HepG2 (cell line): ENCODE measurements around the gene FAM53C. TPM values are rescaled to one million over a fixed set of nuclear protein-coding genes. Genes with fewer than 3 reads are reported as not detected.

Source experiments
- ARID4A ChIP-seq: sonication (generic); formaldehyde crosslinking; IDR thresholded peaks from 2 replicates; pipeline ENCODE4 v1.5.0; 2020; ENCODE audit warnings: mild to moderate bottlenecking, missing genetic modification reagents, borderline replicate concordance
- CREBL2 ChIP-seq: sonication (generic); formaldehyde crosslinking; IDR thresholded peaks from 2 replicates; pipeline ENCODE4 v1.8.1; 2023; ENCODE audit warnings: missing genetic modification reagents, mild to moderate bottlenecking, borderline replicate concordance
- ELF3 ChIP-seq: IDR thresholded peaks from 2 replicates; pipeline ENCODE4 v1.6.1; 2016; ENCODE audit warnings: missing genetic modification reagents, missing compliant biosample characterization
- FOXP4 ChIP-seq: sonication (generic); formaldehyde crosslinking; IDR thresholded peaks from 2 replicates; pipeline ENCODE4 v1.4.0; 2020; ENCODE audit warnings: missing genetic modification reagents
- NR1H2 ChIP-seq: sonication (generic); formaldehyde crosslinking; IDR thresholded peaks from 2 replicates; pipeline ENCODE4 v1.8.1; 2022; ENCODE audit warnings: low read depth, missing genetic modification reagents, borderline replicate concordance
- PCBP2 ChIP-seq: fragments of 200-400 bp; formaldehyde crosslinking; optimal IDR thresholded peaks from 2 replicates; pipeline ENCODE3; 2018; ENCODE audit warnings: low read length, low read depth; ENCODE audit not compliant: poor library complexity, severe bottlenecking
- SMARCC2 ChIP-seq: fragments of 450-650 bp; IDR thresholded peaks from 2 replicates; pipeline ENCODE4 v1.6.1; 2017; ENCODE audit warnings: antibody characterized with exemption, mild to moderate bottlenecking
- TOPORS ChIP-seq: sonication (generic); formaldehyde crosslinking; IDR thresholded peaks from 2 replicates; pipeline ENCODE4 v1.8.0; 2023; ENCODE audit warnings: mild to moderate bottlenecking, missing genetic modification reagents
- TRIM24 ChIP-seq: sonication (generic); formaldehyde crosslinking; IDR thresholded peaks from 2 replicates; pipeline ENCODE4 v1.8.0; 2022; ENCODE audit warnings: mild to moderate bottlenecking, missing genetic modification reagents
- ZFP1 ChIP-seq: IDR thresholded peaks from 2 replicates; pipeline ENCODE4 v1.6.1; 2016
- ZFP82 ChIP-seq: sonication (generic); formaldehyde crosslinking; IDR thresholded peaks from 2 replicates; pipeline ENCODE4 v1.5.1; 2020; ENCODE audit warnings: mild to moderate bottlenecking, missing genetic modification reagents, borderline replicate concordance
- ZNF510 ChIP-seq: sonication (generic); formaldehyde crosslinking; IDR thresholded peaks from 2 replicates; pipeline ENCODE4 v1.4.0; 2020; ENCODE audit warnings: low read depth, mild to moderate bottlenecking, missing genetic modification reagents
- ZNF850 ChIP-seq: sonication (generic); formaldehyde crosslinking; conservative IDR thresholded peaks from 2 replicates; pipeline ENCODE4 v1.9.0; 2021; ENCODE audit warnings: mild to moderate bottlenecking, missing genetic modification reagents
- ZNF879 ChIP-seq: sonication (generic); formaldehyde crosslinking; IDR thresholded peaks from 2 replicates; pipeline ENCODE4 v1.8.1; 2023; ENCODE audit warnings: missing genetic modification reagents
- ZSCAN9 ChIP-seq: IDR thresholded peaks from 2 replicates; pipeline ENCODE4 v1.6.1; 2016; ENCODE audit warnings: borderline replicate concordance
- polyA plus RNA-seq, 8 experiments: library from polyadenylated mRNA; depleted of rRNA in 3 of 8; stranded (reverse) in 7 of 8; unstranded in 1 of 8; fragments of >200 nt; fragmentation: Illumina TruSeq in 4 of 8; extraction: Trizol in 4 of 8; gene quantifications; 2 replicates each; pipeline versions ENCODE4 v1.2.1 to v1.2.3, GENCODE V29; 2011 to 2016; ENCODE audit warnings: low read depth in 4 of 8, missing spikeins in 1 of 8, mixed read lengths in 1 of 8; ENCODE audit not compliant: insufficient read depth in 1 of 8
- total RNA-seq, 5 experiments: library from RNA; depleted of rRNA; stranded (reverse); fragments of >200 nt; fragmentation: Illumina TruSeq; extraction: Trizol; gene quantifications; 2 replicates each; pipeline ENCODE4 v1.2.3, GENCODE V29; 2016; ENCODE audit warnings: low read depth in 1 of 5
- TF ChIP-seq, protein P1 (sequence below): IDR thresholded peaks from 2 replicates; pipeline ENCODE4 v1.6.1; 2012; ENCODE audit warnings: low read length, improper control_type of control experiment
- TF ChIP-seq, protein P2 (sequence below): sonication (generic); formaldehyde crosslinking; IDR thresholded peaks from 2 replicates; pipeline ENCODE4 v1.5.0; 2020; ENCODE audit warnings: mild to moderate bottlenecking, missing genetic modification reagents, moderate library complexity
- TF ChIP-seq, protein P3 (sequence below): IDR thresholded peaks from 2 replicates; pipeline ENCODE4 v1.6.1; 2016; ENCODE audit warnings: missing compliant biosample characterization, missing genetic modification reagents, borderline replicate concordance

FAM53C gene
- total and polyA plus RNA-seq, 2 of the 13 experiments (the other 11 are each of a cell fraction or from before 2014, with no cell fraction given) = 26.9 to 30.1 TPM

DNA sequence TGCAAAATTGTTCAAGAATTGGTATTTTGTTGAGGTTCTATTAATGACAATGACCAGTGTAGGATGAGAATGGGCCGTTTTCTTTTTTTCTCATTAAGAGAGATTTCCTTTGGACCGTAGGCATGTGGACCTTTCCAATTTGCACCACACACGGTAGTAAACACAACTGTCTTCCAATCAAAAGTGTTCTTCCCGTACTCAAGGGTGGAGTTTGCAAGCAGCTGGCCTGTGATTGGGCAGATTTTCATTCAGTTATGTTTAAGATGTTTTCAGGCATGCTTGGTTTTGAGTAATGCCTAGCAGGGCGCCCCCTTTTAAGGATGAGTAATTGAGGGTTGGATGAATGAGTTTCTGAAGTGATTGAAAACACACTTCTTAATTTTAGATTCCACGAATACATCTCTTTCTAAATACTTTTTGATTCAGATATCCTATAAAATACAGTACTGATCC lies 16.9 kb downstream of the FAM53C start (continued):
- TF ChIP-seq ZNF510 = no peak
- no peak for TF ChIP-seq FOXP4 (CRISPR knock-in tag)
- no peak for TF ChIP-seq PCBP2
- TF ChIP-seq, protein P1, sequence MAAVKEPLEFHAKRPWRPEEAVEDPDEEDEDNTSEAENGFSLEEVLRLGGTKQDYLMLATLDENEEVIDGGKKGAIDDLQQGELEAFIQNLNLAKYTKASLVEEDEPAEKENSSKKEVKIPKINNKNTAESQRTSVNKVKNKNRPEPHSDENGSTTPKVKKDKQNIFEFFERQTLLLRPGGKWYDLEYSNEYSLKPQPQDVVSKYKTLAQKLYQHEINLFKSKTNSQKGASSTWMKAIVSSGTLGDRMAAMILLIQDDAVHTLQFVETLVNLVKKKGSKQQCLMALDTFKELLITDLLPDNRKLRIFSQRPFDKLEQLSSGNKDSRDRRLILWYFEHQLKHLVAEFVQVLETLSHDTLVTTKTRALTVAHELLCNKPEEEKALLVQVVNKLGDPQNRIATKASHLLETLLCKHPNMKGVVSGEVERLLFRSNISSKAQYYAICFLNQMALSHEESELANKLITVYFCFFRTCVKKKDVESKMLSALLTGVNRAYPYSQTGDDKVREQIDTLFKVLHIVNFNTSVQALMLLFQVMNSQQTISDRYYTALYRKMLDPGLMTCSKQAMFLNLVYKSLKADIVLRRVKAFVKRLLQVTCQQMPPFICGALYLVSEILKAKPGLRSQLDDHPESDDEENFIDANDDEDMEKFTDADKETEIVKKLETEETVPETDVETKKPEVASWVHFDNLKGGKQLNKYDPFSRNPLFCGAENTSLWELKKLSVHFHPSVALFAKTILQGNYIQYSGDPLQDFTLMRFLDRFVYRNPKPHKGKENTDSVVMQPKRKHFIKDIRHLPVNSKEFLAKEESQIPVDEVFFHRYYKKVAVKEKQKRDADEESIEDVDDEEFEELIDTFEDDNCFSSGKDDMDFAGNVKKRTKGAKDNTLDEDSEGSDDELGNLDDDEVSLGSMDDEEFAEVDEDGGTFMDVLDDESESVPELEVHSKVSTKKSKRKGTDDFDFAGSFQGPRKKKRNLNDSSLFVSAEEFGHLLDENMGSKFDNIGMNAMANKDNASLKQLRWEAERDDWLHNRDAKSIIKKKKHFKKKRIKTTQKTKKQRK = no peak
- TF ChIP-seq ZSCAN9 (CRISPR knock-in tag) = no peak
- no peak for TF ChIP-seq ZFP1 (CRISPR knock-in tag)
- TF ChIP-seq, protein P2, sequence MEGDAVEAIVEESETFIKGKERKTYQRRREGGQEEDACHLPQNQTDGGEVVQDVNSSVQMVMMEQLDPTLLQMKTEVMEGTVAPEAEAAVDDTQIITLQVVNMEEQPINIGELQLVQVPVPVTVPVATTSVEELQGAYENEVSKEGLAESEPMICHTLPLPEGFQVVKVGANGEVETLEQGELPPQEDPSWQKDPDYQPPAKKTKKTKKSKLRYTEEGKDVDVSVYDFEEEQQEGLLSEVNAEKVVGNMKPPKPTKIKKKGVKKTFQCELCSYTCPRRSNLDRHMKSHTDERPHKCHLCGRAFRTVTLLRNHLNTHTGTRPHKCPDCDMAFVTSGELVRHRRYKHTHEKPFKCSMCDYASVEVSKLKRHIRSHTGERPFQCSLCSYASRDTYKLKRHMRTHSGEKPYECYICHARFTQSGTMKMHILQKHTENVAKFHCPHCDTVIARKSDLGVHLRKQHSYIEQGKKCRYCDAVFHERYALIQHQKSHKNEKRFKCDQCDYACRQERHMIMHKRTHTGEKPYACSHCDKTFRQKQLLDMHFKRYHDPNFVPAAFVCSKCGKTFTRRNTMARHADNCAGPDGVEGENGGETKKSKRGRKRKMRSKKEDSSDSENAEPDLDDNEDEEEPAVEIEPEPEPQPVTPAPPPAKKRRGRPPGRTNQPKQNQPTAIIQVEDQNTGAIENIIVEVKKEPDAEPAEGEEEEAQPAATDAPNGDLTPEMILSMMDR (CRISPR knock-in tag) = peak; percentile 20
- TF ChIP-seq CREBL2 (CRISPR knock-in tag) = no peak
- no peak for TF ChIP-seq ZNF850 (CRISPR knock-in tag)
- TF ChIP-seq ARID4A = peak; percentile 29; the same call in 1 of the 2 replicates
- TF ChIP-seq ELF3 = no peak
- no peak for TF ChIP-seq TRIM24 (CRISPR knock-in tag)
- TF ChIP-seq TOPORS (CRISPR knock-in tag) = no peak
- TF ChIP-seq ZFP82 (CRISPR knock-in tag) = no peak
- no peak for TF ChIP-seq NR1H2 (CRISPR knock-in tag)
- no peak for TF ChIP-seq SMARCC2
- TF ChIP-seq ZNF879 = no peak
- TF ChIP-seq, protein P3, sequence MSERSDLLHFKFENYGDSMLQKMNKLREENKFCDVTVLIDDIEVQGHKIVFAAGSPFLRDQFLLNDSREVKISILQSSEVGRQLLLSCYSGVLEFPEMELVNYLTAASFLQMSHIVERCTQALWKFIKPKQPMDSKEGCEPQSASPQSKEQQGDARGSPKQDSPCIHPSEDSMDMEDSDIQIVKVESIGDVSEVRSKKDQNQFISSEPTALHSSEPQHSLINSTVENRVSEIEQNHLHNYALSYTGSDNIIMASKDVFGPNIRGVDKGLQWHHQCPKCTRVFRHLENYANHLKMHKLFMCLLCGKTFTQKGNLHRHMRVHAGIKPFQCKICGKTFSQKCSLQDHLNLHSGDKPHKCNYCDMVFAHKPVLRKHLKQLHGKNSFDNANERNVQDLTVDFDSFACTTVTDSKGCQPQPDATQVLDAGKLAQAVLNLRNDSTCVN (CRISPR knock-in tag) = no peak
